ENCODE results near the gene MFSD6.

GRCh38 chr2:190538201-190538600, 130.0 kb downstream of the MFSD6 start:
- TF ChIP-seq, protein P1, sequence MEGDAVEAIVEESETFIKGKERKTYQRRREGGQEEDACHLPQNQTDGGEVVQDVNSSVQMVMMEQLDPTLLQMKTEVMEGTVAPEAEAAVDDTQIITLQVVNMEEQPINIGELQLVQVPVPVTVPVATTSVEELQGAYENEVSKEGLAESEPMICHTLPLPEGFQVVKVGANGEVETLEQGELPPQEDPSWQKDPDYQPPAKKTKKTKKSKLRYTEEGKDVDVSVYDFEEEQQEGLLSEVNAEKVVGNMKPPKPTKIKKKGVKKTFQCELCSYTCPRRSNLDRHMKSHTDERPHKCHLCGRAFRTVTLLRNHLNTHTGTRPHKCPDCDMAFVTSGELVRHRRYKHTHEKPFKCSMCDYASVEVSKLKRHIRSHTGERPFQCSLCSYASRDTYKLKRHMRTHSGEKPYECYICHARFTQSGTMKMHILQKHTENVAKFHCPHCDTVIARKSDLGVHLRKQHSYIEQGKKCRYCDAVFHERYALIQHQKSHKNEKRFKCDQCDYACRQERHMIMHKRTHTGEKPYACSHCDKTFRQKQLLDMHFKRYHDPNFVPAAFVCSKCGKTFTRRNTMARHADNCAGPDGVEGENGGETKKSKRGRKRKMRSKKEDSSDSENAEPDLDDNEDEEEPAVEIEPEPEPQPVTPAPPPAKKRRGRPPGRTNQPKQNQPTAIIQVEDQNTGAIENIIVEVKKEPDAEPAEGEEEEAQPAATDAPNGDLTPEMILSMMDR (IDR thresholded peaks at IDR 0.05) = no peak
- TF ChIP-seq POLR2A (IDR thresholded peaks at IDR 0.05) = no peak

Data from thyroid gland (tissue), 4 donors.